ENCODE results near the gene PIH1D1.

- no peak for TF ChIP-seq GATA2 (IDR thresholded peaks at IDR 0.05; ENCODE audit: low read depth, low read length)
- TF ChIP-seq GATA3 (IDR thresholded peaks at IDR 0.05; ENCODE audit: low read depth, low read length) = no peak
These were observed 41.2 kb upstream of the PIH1D1 start for GRCh38 chr19:49492573-49493405.

Data from SH-SY5Y (cell line).